NCI-H345 treated with DMSO at 0.1 percent for 48 hours (cell line): Measurements from ENCODE around the gene TMEM9B.
"Not testable (repeated sequence)": the region's sequence is repeated elsewhere in the genome, so short reads cannot be mapped to it uniquely, and the experiment has no call there.

Source experiments
- DNase-seq: peaks from one replicate; lab custom pipeline; 2025; ENCODE audit not compliant: unreplicated experiment; lab: John Stamatoyannopoulos, UW

TMEM9B gene

GRCh38 chr11:8964324-8965320 is at the start of gene TMEM9B:
Gene TMEM9B, minus strand, starts transcription at chr11:8964442. Its CDS starts 129 bp downstream, at chr11:8964313.
- peak; percentile 66 for DNase-seq

GRCh38 chr11:9013373-9013772 is 49.1 kb upstream of the TMEM9B start:
- DNase-seq = no peak

- not testable (repeated sequence) for DNase-seq
Measured at GRCh38 chr11:9009538-9009937, 45.3 kb upstream of the TMEM9B start.

- no peak for DNase-seq
Measured at GRCh38 chr11:9008661-9009060, 44.4 kb upstream of the TMEM9B start.

DNA sequence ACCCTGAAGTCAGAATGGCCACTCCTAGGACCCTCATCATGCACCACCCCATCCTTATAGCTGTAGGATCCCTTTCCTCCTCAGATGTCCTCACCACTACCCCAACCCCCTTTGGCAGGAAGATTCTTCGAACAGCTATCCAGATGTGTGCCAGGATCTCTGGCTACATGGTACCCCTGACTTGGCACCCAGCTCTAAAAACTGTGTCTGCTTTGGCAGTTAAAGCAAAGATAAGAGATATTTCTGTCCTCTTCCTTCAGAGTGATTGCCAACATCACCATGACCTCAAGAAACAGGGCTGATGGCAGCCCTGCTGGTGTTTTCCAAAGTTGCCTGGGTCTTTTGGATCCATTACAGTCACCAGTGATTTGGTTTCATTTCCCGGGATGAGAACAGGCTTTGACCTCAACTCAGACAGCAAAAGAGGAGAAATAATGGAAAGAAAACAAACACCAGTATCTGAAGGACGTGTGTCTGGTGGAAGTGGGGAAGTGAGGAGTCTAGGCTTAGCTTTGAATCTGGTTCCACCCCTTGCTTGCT is 43.8 kb upstream of the TMEM9B start:
- DNase-seq = no peak

- peak; percentile 32 for DNase-seq
Measured at GRCh38 chr11:9005087-9005486, 40.8 kb upstream of the TMEM9B start.

- DNase-seq = peak; percentile 38
Measured at GRCh38 chr11:9004183-9004926, 40.1 kb upstream of the TMEM9B start.

GRCh38 chr11:9003573-9004182 is 39.4 kb upstream of the TMEM9B start, which contains the start of gene NRIP3:
Gene NRIP3, minus strand, starts transcription at chr11:9004001. Its CDS starts 66 bp downstream, at chr11:9003935.
- peak; percentile 67 for DNase-seq

GRCh38 chr11:9002920-9003572 is 38.8 kb upstream of the TMEM9B start:
- no peak for DNase-seq

DNA sequence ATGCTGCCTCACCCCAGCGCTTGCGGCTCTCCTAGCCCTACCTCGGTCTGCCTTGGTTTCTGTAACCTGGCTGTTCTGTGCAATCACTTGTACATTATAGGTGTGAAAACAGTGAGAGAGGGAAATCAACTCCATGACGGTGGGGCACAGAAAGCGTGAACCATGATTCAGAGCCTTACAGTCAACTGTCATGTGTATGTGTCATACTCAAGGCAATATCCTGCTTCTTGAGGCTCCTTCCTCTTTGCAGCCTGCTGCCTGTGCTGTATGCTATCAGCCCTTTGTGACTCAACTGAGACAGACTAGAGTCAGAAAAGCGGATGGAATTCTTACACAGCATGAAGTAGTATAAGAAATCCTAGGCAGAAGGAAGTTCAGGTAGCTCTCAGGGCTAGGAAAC is 37.5 kb upstream of the TMEM9B start:
- DNase-seq = no peak

- DNase-seq = no peak
Measured at GRCh38 chr11:8998017-8998416, 33.8 kb upstream of the TMEM9B start.

DNA sequence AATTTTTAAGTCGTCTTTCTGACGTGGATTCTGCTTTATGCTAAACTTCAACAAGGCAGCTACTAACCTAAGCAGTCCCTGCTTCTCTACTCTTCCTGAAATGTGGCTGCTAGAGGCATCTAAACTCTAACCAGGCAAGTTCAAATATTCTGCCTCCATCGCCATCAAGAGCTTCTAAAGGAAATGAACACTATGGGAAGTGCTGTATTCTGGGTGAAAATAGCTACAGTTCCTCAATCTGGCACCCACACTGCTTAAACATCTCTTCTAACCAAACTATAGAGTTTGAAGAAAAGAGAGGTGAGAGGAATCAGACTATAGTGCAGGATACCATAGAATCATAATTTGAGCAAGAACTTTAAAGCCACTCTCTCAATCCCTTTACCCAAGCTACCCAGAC is 33.2 kb upstream of the TMEM9B start:
- no peak for DNase-seq

DNA sequence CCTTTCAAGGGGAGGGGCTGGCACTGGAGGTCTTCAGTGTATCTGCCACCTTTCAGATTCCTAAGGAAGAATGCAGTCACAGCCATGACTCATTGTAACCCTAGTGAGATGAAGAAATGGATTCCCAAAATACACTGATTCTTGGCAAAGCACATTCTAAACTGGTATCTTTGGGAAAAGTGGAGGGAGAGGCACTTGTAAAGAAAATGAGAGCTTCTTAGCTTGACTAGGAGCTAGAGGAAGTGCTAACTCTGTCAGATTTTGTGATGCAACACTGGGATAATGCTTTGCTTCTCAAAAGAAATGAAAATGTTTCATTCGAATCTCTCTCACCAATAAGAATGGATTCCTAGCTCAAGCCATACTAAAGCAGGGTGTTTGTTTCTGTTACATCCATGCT is 25.2 kb upstream of the TMEM9B start:
- no peak for DNase-seq

DNA sequence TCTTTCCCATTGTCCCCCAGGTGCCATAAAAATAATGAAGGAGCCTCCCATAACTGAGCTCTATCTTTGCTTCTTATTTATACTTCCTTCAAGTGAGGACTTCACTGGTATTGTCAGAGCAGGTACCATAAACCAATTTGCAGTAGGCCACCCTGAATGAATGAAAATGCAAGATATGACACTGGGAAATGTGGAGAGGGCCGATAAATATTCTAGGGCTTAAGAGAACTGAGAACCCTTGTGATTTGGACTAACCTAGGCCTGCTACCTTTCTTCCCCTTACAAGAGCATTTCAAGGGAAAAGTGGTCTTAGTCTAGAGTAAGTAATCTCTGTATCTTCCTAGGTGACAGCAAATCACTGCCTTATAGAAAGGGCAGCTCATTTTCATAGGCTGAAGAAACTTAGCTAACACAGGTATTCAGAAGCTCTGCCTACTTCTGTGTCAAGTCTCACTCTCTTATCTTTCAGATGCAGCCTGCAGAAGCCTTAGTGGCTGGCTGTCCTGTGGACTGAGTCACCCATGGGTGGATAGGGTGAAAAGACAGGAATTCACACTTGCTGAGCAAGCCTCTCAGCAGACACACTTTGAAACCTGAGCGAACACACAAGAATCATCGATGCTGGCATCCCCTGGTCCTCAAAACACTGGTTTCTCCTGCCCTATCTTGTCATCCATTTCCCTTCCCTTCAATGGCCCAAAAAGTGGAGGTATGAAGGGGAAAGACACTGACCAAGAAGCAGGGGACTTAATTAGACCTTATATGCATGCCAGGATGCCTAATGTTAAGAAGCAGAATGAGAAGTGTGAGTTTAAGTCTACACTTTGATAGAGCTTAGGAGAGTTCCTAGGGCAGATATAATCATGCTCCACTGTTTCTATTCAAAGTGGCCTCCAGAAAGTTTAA is 24.3 kb upstream of the TMEM9B start:
- DNase-seq = no peak

DNA sequence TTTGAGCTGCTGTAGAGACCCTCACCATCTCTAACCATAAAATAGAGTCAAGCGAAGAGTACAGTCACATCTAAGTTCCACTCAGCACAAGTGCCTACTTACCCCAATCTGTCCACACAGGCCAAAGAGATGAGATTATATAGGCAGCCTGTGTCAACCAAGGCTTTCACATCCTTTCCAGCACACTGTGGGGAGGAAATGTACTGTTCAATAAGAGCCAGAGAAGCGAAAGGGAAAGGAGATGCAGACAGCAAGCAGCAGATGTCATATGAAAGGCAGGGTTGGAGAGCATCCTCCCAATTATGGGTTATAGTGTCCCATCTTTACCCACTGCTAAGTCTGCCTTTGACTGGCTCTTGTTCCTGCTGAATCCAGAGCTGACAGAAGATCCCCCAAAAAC is 23.2 kb upstream of the TMEM9B start:
- no peak for DNase-seq

- DNase-seq = not testable (repeated sequence)
Measured at GRCh38 chr11:8986772-8987171, 22.5 kb upstream of the TMEM9B start.

DNA sequence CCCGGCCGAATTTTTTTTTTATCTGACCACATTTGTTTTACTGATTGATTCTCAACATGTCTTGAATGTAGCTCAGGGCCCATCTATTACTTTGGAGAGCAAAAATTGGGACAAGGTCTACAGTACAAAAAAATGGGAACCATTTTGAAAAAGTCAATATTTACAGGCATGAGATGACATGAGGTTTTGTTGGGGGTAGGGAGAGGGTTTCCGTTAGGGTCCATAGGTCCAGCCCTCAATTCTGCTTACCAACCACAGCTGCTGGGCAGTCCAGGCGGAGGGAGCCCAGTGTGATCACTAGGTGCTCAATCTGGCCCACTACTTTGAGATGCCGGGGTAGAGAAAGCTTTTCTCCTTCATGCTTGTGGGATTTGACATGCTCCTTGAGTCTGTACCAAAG is 21.2 kb upstream of the TMEM9B start:
- no peak for DNase-seq

GRCh38 chr11:8983552-8983951 is 19.3 kb upstream of the TMEM9B start:
- DNase-seq = no peak

GRCh38 chr11:8980485-8980884 is 16.2 kb upstream of the TMEM9B start:
- DNase-seq = no peak

DNA sequence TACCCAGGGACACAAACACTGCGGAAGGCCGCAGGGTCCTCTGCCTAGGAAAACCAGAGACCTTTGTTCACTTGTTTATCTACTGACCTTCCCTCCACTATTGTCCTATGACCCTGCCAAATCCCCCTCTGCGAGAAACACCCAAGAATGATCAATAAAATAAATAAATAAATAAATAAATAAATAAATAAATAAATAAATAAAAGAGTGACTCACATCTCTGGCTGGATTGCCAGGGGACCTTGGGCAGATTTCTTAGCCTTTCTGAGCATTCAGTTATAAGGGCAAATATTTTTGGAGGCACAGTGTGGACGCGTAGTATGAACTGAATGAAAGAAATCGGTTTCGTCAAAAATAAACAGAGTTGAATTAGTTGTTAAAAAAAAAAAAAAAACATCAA is 15.1 kb upstream of the TMEM9B start:
- DNase-seq = not testable (repeated sequence)
